ENCODE data around the gene DUSP28. TPM values are rescaled to one million over a fixed set of nuclear protein-coding genes. Genes with fewer than 3 reads are reported as not detected.

The DUSP28 gene
- total and polyA plus RNA-seq, 2 of the 8 experiments (the other 6 are each of a cell fraction or from before 2014, with no cell fraction given) = 2.1 to 2.3 TPM

GRCh38 chr2:240601061-240601830, 41.1 kb downstream of the DUSP28 start (continued):
- no peak for TF ChIP-seq MAX (IDR thresholded peaks at IDR 0.05)

All from H1 (cell line).